ENCODE data around the gene ARHGEF4.
"Not testable (repeated sequence)": the region's sequence is repeated elsewhere in the genome, so short reads cannot be mapped to it uniquely, and the experiment has no call there.

Gene ARHGEF4

GRCh38 chr2:131056932-131057287, 220.2 kb downstream of the ARHGEF4 start:
- no peak for DNase-seq

GRCh38 chr2:131058214-131058843, 221.6 kb downstream of the ARHGEF4 start:
- DNase-seq, result no peak

- DNase-seq, result no peak
Observed at GRCh38 chr2:131058920-131059319, 222.2 kb downstream of the ARHGEF4 start.

GRCh38 chr2:131063501-131064283, 227.0 kb downstream of the ARHGEF4 start:
- DNase-seq, result no peak

GRCh38 chr2:131064589-131065512, 228.1 kb downstream of the ARHGEF4 start:
- no peak for DNase-seq

- DNase-seq, result no peak
Observed at GRCh38 chr2:131067465-131068125, 230.9 kb downstream of the ARHGEF4 start.

GRCh38 chr2:131068172-131068571, 231.5 kb downstream of the ARHGEF4 start:
- not testable (repeated sequence) for DNase-seq

- not testable (repeated sequence) for DNase-seq
Observed at GRCh38 chr2:131075578-131075977, 238.9 kb downstream of the ARHGEF4 start.

- no peak for DNase-seq
Observed at GRCh38 chr2:131076707-131077106, 240.0 kb downstream of the ARHGEF4 start.

- no peak for DNase-seq
Observed at GRCh38 chr2:131077182-131077846, 240.6 kb downstream of the ARHGEF4 start.

- DNase-seq, result no peak
Observed at GRCh38 chr2:131077966-131078365, 241.3 kb downstream of the ARHGEF4 start.

- not testable (repeated sequence) for DNase-seq
Observed at GRCh38 chr2:131079931-131080330, 243.2 kb downstream of the ARHGEF4 start.

- DNase-seq, result no peak
Observed at GRCh38 chr2:131081190-131081589, 244.5 kb downstream of the ARHGEF4 start.

GRCh38 chr2:131085646-131086045, 248.9 kb downstream of the ARHGEF4 start:
- no peak for DNase-seq

GRCh38 chr2:131092458-131093005, 255.8 kb downstream of the ARHGEF4 start:
- DNase-seq, result no peak

- peak; percentile 83 to 88 for DNase-seq
Observed at GRCh38 chr2:131093006-131093695, 256.4 kb downstream of the ARHGEF4 start, which contains the start of gene FAM168B. Gene FAM168B (minus strand): TSS chr2:131093460. CDS start chr2:131082646, 10,814 bp downstream.

GRCh38 chr2:131093696-131094462, 257.2 kb downstream of the ARHGEF4 start:
- peak in 1 of 2 experiments; percentile 8 for DNase-seq

- no peak for DNase-seq
Observed at GRCh38 chr2:131094463-131095281, 258.0 kb downstream of the ARHGEF4 start.
